Measurements from ENCODE around the gene HDAC9.
"Not testable (repeated sequence)": the region's sequence is repeated elsewhere in the genome, so short reads cannot be mapped to it uniquely, and the experiment has no call there.

Gene HDAC9

GRCh38 chr7:18975276-18975675, 479.7 kb downstream of the HDAC9 start:
- DNase-seq (ENCODE audit: low spot score): no peak

- DNase-seq (ENCODE audit: low spot score): no peak
Observed at GRCh38 chr7:18975689-18976280, 480.2 kb downstream of the HDAC9 start.

- DNase-seq (ENCODE audit: low spot score): no peak
Observed at GRCh38 chr7:18976715-18977471, 481.3 kb downstream of the HDAC9 start.

GRCh38 chr7:18978108-18978495, 482.6 kb downstream of the HDAC9 start:
- peak; percentile 13 for DNase-seq (ENCODE audit: low spot score)

GRCh38 chr7:18990700-18991099, 495.2 kb downstream of the HDAC9 start:
- not testable (repeated sequence) for DNase-seq (ENCODE audit: low spot score)

- DNase-seq (ENCODE audit: low spot score): no peak
Observed at GRCh38 chr7:18993933-18994668, 498.6 kb downstream of the HDAC9 start.

GRCh38 chr7:18995270-18995671, 499.7 kb downstream of the HDAC9 start:
- DNase-seq (ENCODE audit: low spot score): no peak

- no peak for DNase-seq (ENCODE audit: low spot score)
Observed at GRCh38 chr7:18995811-18996426, 500.4 kb downstream of the HDAC9 start.

- no peak for DNase-seq (ENCODE audit: low spot score)
Observed at GRCh38 chr7:18996583-18996982, 501.0 kb downstream of the HDAC9 start.

- no peak for DNase-seq (ENCODE audit: low spot score)
Observed at GRCh38 chr7:18997477-18998150, 502.1 kb downstream of the HDAC9 start.

GRCh38 chr7:19000410-19000809, 504.9 kb downstream of the HDAC9 start:
- DNase-seq (ENCODE audit: low spot score): no peak

- DNase-seq (ENCODE audit: low spot score): no peak
Observed at GRCh38 chr7:19001854-19002253, 506.3 kb downstream of the HDAC9 start.

GRCh38 chr7:19009241-19009935, 513.8 kb downstream of the HDAC9 start:
- no peak for DNase-seq (ENCODE audit: low spot score)

GRCh38 chr7:19009936-19010280, 514.4 kb downstream of the HDAC9 start:
- no peak for DNase-seq (ENCODE audit: low spot score)

GRCh38 chr7:19011212-19011611, 515.7 kb downstream of the HDAC9 start:
- DNase-seq (ENCODE audit: low spot score): no peak

GRCh38 chr7:19015098-19015497, 519.5 kb downstream of the HDAC9 start:
- DNase-seq (ENCODE audit: low spot score): no peak

GRCh38 chr7:19016140-19016539, 520.6 kb downstream of the HDAC9 start:
- DNase-seq (ENCODE audit: low spot score): no peak

GRCh38 chr7:19017374-19017773, 521.8 kb downstream of the HDAC9 start:
- DNase-seq (ENCODE audit: low spot score): no peak

- DNase-seq (ENCODE audit: low spot score): no peak
Observed at GRCh38 chr7:19020062-19020461, 524.5 kb downstream of the HDAC9 start.

GRCh38 chr7:19020711-19021110, 525.2 kb downstream of the HDAC9 start:
- no peak for DNase-seq (ENCODE audit: low spot score)

- DNase-seq (ENCODE audit: low spot score): no peak
Observed at GRCh38 chr7:19023477-19023876, 527.9 kb downstream of the HDAC9 start.

GRCh38 chr7:19024261-19024660, 528.7 kb downstream of the HDAC9 start:
- DNase-seq (ENCODE audit: low spot score): no peak
